ENCODE results near the gene C1QTNF1.

The C1QTNF1 gene

DNA sequence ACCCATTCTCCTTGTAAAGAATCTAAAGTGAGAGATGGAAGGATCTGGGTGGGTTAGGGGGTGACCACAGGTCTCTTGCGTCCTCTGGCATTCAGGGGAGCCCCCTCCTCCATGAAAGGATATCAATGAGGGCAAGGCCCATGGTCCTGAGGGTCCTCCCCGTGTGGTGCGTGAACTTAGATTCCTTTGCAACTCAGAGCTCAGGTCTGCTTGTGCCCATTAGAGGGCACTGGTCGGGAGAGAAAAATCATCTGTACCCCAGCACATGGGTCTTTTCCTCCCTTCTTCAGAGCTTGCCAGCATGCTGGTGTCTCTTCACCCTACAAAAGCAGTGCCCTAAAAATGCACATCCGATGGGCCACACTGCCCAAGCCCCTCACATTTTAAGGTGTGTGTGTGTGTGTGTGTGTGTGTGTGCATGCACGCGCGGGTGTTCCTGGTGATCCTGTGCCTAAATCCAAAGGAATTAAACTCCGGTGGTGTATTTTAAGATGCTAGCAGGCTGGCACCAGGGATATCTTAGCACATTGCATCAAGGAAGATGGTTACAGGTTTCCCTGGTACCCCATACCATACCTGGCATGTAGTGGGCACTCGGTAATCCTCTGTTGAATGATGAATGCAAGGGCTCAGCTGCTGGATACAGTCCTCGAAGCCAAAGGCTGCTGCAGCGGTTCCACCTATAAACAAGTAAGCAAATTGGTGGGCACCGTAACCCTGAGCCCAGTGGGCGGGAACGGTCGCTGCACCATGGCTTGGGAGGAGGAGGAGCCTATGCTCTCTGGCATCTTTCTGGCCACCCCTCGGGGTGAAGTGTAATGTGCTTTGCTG, 4.7 kb downstream of the C1QTNF1 start:
- no peak for TF ChIP-seq FOXM1 (IDR thresholded peaks at IDR 0.05; ENCODE audit: borderline replicate concordance, low read depth)
- TF ChIP-seq NFIC (IDR thresholded peaks at IDR 0.05): no peak

DNA sequence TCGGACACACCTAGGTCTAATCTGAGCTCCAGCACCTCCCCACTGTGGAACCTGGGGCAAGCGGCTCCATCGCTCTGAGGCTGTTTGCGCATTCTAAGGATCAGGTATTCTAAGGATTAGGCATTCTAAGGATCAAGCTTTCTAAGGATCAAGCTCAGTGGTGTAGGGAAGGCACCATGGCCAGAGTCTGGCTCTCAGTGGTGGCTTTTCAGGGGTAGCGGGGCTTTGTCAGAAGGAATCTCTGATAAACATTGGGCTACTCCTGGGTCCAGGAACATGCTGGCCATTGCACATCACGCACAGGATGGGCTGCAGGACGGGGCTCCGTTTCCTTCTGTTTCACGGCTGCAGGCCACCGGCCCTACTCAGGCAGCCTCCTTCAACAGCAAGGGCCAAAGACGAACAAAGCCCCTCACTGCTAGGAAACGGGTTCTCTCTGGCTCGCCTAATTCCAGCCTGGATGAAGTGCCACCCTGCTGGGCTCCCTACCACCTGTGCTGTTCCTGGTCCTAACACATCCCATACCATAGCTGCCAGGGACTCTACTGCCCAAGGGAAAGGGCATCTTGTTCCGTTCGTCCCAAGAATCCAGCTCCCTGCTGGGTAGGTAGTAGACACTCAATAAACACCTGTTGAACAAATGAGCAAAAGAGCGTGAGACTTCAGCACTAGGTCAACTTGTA, 5.5 kb downstream of the C1QTNF1 start:
- no peak for TF ChIP-seq EP300 (IDR thresholded peaks at IDR 0.05; ENCODE audit: borderline replicate concordance)
- no peak for TF ChIP-seq FOXM1 (IDR thresholded peaks at IDR 0.05; ENCODE audit: borderline replicate concordance, low read depth)
- no peak for TF ChIP-seq NFIC (IDR thresholded peaks at IDR 0.05)
- TF ChIP-seq, protein P1, sequence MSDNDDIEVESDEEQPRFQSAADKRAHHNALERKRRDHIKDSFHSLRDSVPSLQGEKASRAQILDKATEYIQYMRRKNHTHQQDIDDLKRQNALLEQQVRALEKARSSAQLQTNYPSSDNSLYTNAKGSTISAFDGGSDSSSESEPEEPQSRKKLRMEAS (IDR thresholded peaks at IDR 0.05): no peak
- no peak for TF ChIP-seq YY1 (IDR thresholded peaks at IDR 0.05; ENCODE audit: low read depth)
- no peak for TF ChIP-seq REST (IDR thresholded peaks at IDR 0.05; ENCODE audit: low read depth)
- TF ChIP-seq TCF12 (IDR thresholded peaks at IDR 0.05; ENCODE audit: low read depth): no peak
- no peak for TF ChIP-seq CEBPB (IDR thresholded peaks at IDR 0.05)
- no peak for TF ChIP-seq RAD21 (IDR thresholded peaks at IDR 0.05; ENCODE audit: low read depth)
- no peak for TF ChIP-seq TAF1 (IDR thresholded peaks at IDR 0.05; ENCODE audit: low read depth)
- no peak for TF ChIP-seq CREB1 (IDR thresholded peaks at IDR 0.05; ENCODE audit: low read depth)
- TF ChIP-seq TEAD4 (IDR thresholded peaks at IDR 0.05): no peak

GRCh38 chr17:79031996-79032875, 8.3 kb downstream of the C1QTNF1 start:
- TF ChIP-seq CEBPB (IDR thresholded peaks at IDR 0.05): no peak

- TF ChIP-seq CEBPB (IDR thresholded peaks at IDR 0.05) (no peak), TEAD4 (IDR thresholded peaks at IDR 0.05) (no peak), TAF1 (IDR thresholded peaks at IDR 0.05; ENCODE audit: low read depth) (no peak), YY1 (IDR thresholded peaks at IDR 0.05; ENCODE audit: low read depth) (no peak), REST (IDR thresholded peaks at IDR 0.05; ENCODE audit: low read depth) (no peak), USF1 (IDR thresholded peaks at IDR 0.05) (no peak), EP300 (IDR thresholded peaks at IDR 0.05; ENCODE audit: borderline replicate concordance) (no peak), FOXM1 (IDR thresholded peaks at IDR 0.05; ENCODE audit: borderline replicate concordance, low read depth) (no peak), ZBTB7A (IDR thresholded peaks at IDR 0.05; ENCODE audit: low read depth) (no peak), RAD21 (IDR thresholded peaks at IDR 0.05; ENCODE audit: low read depth) (no peak), CREB1 (IDR thresholded peaks at IDR 0.05; ENCODE audit: low read depth) (no peak), NFIC (IDR thresholded peaks at IDR 0.05) (no peak), EGR1 (IDR thresholded peaks at IDR 0.05) (no peak), TCF12 (IDR thresholded peaks at IDR 0.05; ENCODE audit: low read depth) (no peak)
- TF ChIP-seq, protein P1 (IDR thresholded peaks at IDR 0.05): no peak
Observed at GRCh38 chr17:79033046-79033616, 9.2 kb downstream of the C1QTNF1 start.

- TF ChIP-seq CREB1 (IDR thresholded peaks at IDR 0.05; ENCODE audit: low read depth): no peak
- no peak for TF ChIP-seq CEBPB (IDR thresholded peaks at IDR 0.05)
- no peak for TF ChIP-seq TAF1 (IDR thresholded peaks at IDR 0.05; ENCODE audit: low read depth)
- TF ChIP-seq TCF12 (IDR thresholded peaks at IDR 0.05; ENCODE audit: low read depth): no peak
- no peak for TF ChIP-seq FOXM1 (IDR thresholded peaks at IDR 0.05; ENCODE audit: borderline replicate concordance, low read depth)
- no peak for TF ChIP-seq NFIC (IDR thresholded peaks at IDR 0.05)
- no peak for TF ChIP-seq ZBTB7A (IDR thresholded peaks at IDR 0.05; ENCODE audit: low read depth)
Observed at GRCh38 chr17:79033741-79034501, 10.0 kb downstream of the C1QTNF1 start.

Measured in Ishikawa (cell line).